GM15510 (cell line): Measurements from ENCODE around the gene HEXIM1.

Experiments
- POLR2A ChIP-seq: IDR thresholded peaks from 3 replicates; pipeline ENCODE4 v1.6.1; 2011; ENCODE audit warnings: borderline replicate concordance; ENCODE audit not compliant: insufficient read length; ENCODE audit errors: extremely low read depth

Gene HEXIM1

GRCh38 chr17:45132572-45133463, 15.5 kb upstream of the HEXIM1 start:
- peak; percentile 35 for TF ChIP-seq POLR2A

GRCh38 chr17:45135192-45135977, 12.9 kb upstream of the HEXIM1 start, which contains the start of gene ACBD4:
TSS of gene ACBD4 (plus strand) at chr17:45135687. CDS start at chr17:45136145, 458 bp downstream.
- TF ChIP-seq POLR2A: peak; percentile 81

GRCh38 chr17:45135978-45136791, 12.1 kb upstream of the HEXIM1 start:
- TF ChIP-seq POLR2A: no peak

GRCh38 chr17:45136846-45137560, 11.3 kb upstream of the HEXIM1 start:
- no peak for TF ChIP-seq POLR2A

- no peak for TF ChIP-seq POLR2A
Observed at GRCh38 chr17:45137561-45138305, 10.5 kb upstream of the HEXIM1 start.

GRCh38 chr17:45138911-45139532, 9.3 kb upstream of the HEXIM1 start:
- TF ChIP-seq POLR2A: no peak

GRCh38 chr17:45139533-45139920, 8.7 kb upstream of the HEXIM1 start:
- no peak for TF ChIP-seq POLR2A

GRCh38 chr17:45143094-45143670, 5.1 kb upstream of the HEXIM1 start:
- no peak for TF ChIP-seq POLR2A

- no peak for TF ChIP-seq POLR2A
Observed at GRCh38 chr17:45143767-45144198, 4.5 kb upstream of the HEXIM1 start.

GRCh38 chr17:45144199-45145034, 3.9 kb upstream of the HEXIM1 start:
- TF ChIP-seq POLR2A: peak; percentile 25

- TF ChIP-seq POLR2A: no peak
Observed at GRCh38 chr17:45145035-45145389, 3.3 kb upstream of the HEXIM1 start.

- no peak for TF ChIP-seq POLR2A
Observed at GRCh38 chr17:45146166-45146565, 2.1 kb upstream of the HEXIM1 start.
